Retinal pigment epithelial cell (primary cell): ENCODE data around the gene REXO2.
A peak's percentile ranks its signal among the peaks of the same experiment; 100 is the strongest.

Experiments
- DNase-seq: peaks from one replicate; pipeline ENCODE4 v3.0.0-alpha.2; 2010; ENCODE audit warnings: low read depth
- H3K4me3 ChIP-seq: 2 replicates; pipeline ENCODE4 v1.5.1; 2011; ENCODE audit warnings: mild to moderate bottlenecking, low read length, control low read depth, moderate library complexity
- CTCF ChIP-seq: conservative IDR thresholded peaks from 2 replicates; pipeline ENCODE4 v1.5.1; 2011; ENCODE audit warnings: low read depth, low read length, control low read depth, inconsistent platforms

The REXO2 gene

GRCh38 chr11:114416441-114416961, 22.8 kb upstream of the REXO2 start:
- H3K4me3 ChIP-seq: no peak overlapping the region
- peak; percentile 48 for DNase-seq
- no peak for TF ChIP-seq CTCF

DNA sequence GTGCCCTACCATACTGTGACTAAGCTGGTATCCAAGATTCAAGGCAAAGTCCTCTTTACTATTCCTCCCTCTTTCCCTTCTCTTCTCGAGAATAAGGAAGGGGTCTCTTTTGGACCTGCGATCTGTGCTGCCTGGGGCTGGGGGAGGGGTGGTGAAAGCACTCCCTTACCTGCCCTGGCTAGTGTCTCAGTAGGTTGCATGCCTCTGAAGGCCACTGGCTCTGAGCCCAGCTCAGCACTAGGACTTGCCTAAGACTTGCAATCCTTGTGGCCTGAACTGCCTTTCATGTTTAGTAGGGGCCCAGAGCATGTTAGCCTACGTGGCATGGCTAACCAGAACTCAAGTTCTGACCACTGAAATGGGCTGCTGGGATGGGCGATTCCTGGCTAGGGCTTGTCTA, 13.0 kb upstream of the REXO2 start:
- DNase-seq: no peak
- no peak overlapping the region for H3K4me3 ChIP-seq
- TF ChIP-seq CTCF: no peak

- no peak for TF ChIP-seq CTCF
- no peak overlapping the region for H3K4me3 ChIP-seq
- DNase-seq: no peak
Observed at GRCh38 chr11:114430290-114430689, 9.0 kb upstream of the REXO2 start.

DNA sequence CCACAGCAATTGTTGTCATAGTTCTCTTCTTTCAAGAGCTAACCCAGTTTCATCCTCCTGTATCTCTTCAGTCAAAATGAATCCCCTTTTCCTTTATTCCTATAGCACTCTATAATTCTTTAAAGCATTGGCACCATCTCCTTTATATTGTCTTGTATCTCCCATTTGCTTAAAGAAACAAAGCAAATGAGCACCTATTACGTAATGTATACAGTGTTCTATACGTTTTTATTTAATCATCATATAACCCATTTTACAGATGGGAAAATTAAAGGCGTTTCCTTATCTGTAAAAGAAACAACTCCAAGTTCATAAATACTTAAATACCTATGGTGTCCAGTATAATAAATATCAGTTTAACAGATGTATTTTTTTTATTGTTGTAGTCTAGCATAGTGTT, 6.4 kb upstream of the REXO2 start:
- TF ChIP-seq CTCF: no peak
- no peak for DNase-seq
- H3K4me3 ChIP-seq: no peak overlapping the region

DNA sequence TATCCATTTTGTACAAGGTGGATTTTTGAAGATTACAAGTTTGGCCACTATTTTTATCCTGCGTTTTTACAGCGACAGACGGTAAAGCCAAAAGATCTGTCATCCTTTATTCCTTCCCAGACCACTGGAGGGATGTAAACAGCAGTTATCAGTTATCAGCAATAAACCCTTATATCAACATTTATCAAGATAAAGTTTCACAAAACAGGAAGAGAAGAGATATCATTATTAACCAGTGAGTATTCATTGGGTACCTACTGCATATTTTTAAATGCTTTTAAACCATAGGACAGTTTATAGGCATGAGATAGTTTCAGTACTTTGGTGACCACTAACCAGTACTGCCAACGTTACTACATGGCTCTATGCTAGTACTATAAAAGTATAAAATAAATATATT, 5.9 kb upstream of the REXO2 start:
- no peak for TF ChIP-seq CTCF
- no peak for DNase-seq

GRCh38 chr11:114438303-114438702, 964 bp upstream of the REXO2 start:
- no peak overlapping the region for H3K4me3 ChIP-seq
- TF ChIP-seq CTCF: no peak
- no peak for DNase-seq

More for the DNA sequence above, 5.9 kb upstream of the REXO2 start:
- H3K4me3 ChIP-seq: no peak overlapping the region

DNA sequence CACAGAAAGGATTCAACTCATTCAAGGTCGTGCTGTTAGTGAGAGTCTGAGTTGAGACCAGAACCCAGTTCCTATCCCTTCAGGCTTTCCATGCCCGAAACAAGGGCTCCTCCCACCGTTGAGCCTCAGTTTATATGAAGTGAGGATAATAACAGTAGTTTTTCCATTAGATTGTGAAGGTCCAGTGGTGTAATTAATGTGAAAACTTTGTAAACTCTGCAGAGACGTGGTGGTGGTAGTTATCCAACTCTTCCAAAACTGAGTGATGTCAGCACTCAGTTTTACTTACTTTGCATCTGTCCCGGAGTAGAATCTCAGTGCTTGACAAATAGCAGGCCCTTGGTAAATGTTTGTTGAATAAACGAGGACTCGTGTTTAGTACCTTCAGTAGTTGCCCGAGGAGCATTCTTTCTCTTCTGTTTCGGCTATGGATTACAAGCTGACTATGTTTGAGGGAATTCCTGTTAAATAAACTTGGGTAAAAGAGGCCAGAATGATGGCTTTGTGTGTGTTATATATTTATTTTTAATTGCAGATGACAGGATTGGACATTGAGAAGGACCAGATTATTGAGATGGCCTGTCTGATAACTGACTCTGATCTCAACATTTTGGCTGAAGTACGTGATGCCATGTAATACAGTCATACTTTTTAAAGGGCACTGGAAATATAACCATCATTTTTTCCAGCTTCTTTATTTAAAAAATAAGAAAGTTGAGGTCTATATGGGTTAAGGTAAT, 1.0 kb downstream of the REXO2 start:
- no peak for TF ChIP-seq CTCF
- H3K4me3 ChIP-seq: peak overlapping the region; percentile 91
- DNase-seq: no peak
